ENCODE results near the gene RAB3IL1. TPM values are rescaled to one million over a fixed set of nuclear protein-coding genes. Genes with fewer than 3 reads are reported as not detected.
A peak's percentile ranks its signal among the peaks of the same experiment; 100 is the strongest.

The RAB3IL1 gene
- total RNA-seq, 1 experiment from 2014 or later = 2.3 TPM

DNA sequence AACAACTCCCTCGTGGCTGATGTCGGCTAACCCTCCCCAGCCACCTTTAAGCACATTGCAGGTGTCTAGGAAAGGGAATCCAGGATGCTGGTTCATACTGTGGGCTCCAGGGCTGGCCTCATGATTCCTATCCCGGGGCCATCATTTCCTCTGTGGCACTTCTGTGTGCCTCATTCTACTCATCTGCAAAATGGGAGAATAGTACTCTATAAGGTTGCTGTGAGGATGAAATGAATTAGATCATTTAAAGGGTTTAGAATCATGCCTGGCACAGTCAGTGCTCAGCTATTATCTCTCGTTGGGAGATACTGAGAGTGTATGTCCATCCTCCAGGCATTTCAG, 21.7 kb downstream of the RAB3IL1 start:
- ChIA-PET POLR2A (no interaction called here), CTCF (interaction anchor here (1.0 to 10.2 kb wide), 7 partner anchors 53 to 213 kb away, joined by 3 to 217 read pairs (median 148); partner anchors contain the start of genes BEST1, FEN1 and TMEM258)
- Mint-ChIP-seq H3K36me3 (ENCODE audit: insufficient read depth, unreplicated experiment) (peaks cover 5% of the 10 kb centered on the region), H3K27ac (ENCODE audit: low read depth, unreplicated experiment) (no peak overlapping the region), H3K4me1 (ENCODE audit: insufficient read depth, unreplicated experiment) (peaks cover 8% of the 10 kb centered on the region), H3K27me3 (ENCODE audit: insufficient read depth, unreplicated experiment) (no peaks in the 10 kb centered on the region), H3K9me3 (ENCODE audit: unreplicated experiment) (no peaks in the 10 kb centered on the region), H3K4me3 (ENCODE audit: unreplicated experiment) (no peak overlapping the region)
- TF ChIP-seq, protein P1, sequence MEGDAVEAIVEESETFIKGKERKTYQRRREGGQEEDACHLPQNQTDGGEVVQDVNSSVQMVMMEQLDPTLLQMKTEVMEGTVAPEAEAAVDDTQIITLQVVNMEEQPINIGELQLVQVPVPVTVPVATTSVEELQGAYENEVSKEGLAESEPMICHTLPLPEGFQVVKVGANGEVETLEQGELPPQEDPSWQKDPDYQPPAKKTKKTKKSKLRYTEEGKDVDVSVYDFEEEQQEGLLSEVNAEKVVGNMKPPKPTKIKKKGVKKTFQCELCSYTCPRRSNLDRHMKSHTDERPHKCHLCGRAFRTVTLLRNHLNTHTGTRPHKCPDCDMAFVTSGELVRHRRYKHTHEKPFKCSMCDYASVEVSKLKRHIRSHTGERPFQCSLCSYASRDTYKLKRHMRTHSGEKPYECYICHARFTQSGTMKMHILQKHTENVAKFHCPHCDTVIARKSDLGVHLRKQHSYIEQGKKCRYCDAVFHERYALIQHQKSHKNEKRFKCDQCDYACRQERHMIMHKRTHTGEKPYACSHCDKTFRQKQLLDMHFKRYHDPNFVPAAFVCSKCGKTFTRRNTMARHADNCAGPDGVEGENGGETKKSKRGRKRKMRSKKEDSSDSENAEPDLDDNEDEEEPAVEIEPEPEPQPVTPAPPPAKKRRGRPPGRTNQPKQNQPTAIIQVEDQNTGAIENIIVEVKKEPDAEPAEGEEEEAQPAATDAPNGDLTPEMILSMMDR (IDR thresholded peaks at IDR 0.05; ENCODE audit: unreplicated experiment) = no peak
- BruUV-seq (replicated peaks) = no TSS peak
- intact Hi-C loops (cut with micrococcal nuclease) = loop anchor here (2.0 to 5.0 kb wide), 2 partner anchors 67 to 213 kb away; no protein-coding TSS in a partner anchor
- no peak for DNase-seq (ENCODE audit: unreplicated experiment)

DNA sequence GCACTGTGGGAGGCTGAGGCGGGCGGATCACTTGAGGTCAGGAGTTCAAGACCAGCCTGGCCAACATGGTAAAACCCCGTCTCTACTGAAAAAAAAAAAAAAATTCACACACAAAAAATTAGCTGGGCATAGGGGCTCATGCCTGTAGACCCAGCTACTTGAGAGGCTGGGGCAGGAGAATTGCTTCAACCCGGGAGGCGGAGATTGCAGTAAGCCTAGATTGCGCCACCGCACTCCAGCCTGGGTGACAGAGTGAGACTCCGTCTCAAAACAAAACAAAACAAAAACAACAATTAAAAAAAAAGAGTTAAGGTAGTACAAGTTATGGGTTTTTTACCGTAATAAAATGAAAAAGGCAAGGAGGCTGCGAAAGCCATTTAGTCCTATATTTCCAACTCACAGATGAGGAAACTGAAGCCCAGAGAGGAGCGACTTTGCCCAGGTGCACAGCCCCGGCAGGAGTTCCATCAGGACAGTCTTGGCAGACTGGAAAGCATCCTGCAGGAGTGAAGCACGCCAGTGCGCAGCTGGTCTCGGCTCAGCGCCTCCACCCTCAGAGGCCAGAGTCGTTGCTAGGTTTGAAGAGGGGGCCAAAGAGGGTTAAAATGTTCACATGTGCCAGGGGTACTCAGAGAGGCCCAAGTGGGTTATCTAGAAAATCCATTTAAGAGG, 22.2 kb downstream of the RAB3IL1 start:
- Mint-ChIP-seq H3K27ac (ENCODE audit: low read depth, unreplicated experiment) (peak overlapping the region; percentile 23), H3K27me3 (ENCODE audit: insufficient read depth, unreplicated experiment) (no peaks in the 10 kb centered on the region), H3K4me1 (ENCODE audit: insufficient read depth, unreplicated experiment) (peaks cover 8% of the 10 kb centered on the region), H3K9me3 (ENCODE audit: unreplicated experiment) (no peaks in the 10 kb centered on the region), H3K36me3 (ENCODE audit: insufficient read depth, unreplicated experiment) (peaks cover 6% of the 10 kb centered on the region), H3K4me3 (ENCODE audit: unreplicated experiment) (no peak overlapping the region)
- POLR2A ChIA-PET = interaction anchor here (0.7 kb wide), 1 partner anchor 64 kb away, joined by 3 read pairs; no protein-coding TSS in a partner anchor
- no TSS peak for BruUV-seq (replicated peaks)
- TF ChIP-seq, protein P1 (IDR thresholded peaks at IDR 0.05; ENCODE audit: unreplicated experiment) = no peak
- intact Hi-C loops (cut with micrococcal nuclease) = loop anchor here (5.0 kb wide), 1 partner anchor 67 kb away; no protein-coding TSS in a partner anchor
- DNase-seq (ENCODE audit: unreplicated experiment) = no peak
- CTCF ChIA-PET = interaction anchor here (0.7 to 10.2 kb wide), 6 partner anchors 10 to 188 kb away, joined by 3 to 217 read pairs (median 148); partner anchors contain the start of genes BEST1, FEN1 and TMEM258

DNA sequence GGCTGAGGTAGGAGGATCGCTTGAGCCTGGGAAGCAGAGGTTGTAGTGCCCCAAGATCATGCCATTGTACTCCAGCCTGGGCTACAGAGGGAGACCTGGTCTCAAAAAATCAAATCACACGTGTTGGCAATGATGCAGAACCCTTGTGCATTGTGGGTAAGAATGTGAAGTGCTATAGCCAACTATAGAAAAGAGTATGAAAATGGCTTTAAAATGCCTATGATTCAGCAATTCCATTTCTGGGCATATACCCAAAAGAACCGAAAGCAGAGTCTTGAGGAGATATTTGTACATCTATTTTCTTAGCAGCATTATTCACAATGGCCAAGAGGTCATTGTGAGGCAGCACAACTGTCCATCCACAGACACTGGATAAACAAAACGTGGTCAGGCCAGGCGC, 23.4 kb downstream of the RAB3IL1 start:
- peak overlapping the region; percentile 23 for H3K27ac Mint-ChIP-seq (ENCODE audit: low read depth, unreplicated experiment)
- intact Hi-C loops (cut with micrococcal nuclease) = no loop called here
- H3K27me3 Mint-ChIP-seq (ENCODE audit: insufficient read depth, unreplicated experiment) = no peaks in the 10 kb centered on the region
- BruUV-seq (replicated peaks) = no TSS peak
- no peak overlapping the region for H3K4me3 Mint-ChIP-seq (ENCODE audit: unreplicated experiment)
- TF ChIP-seq, protein P1 (IDR thresholded peaks at IDR 0.05; ENCODE audit: unreplicated experiment) = no peak
- peak; percentile 76 for DNase-seq (ENCODE audit: unreplicated experiment)
- H3K4me1 Mint-ChIP-seq (ENCODE audit: insufficient read depth, unreplicated experiment) = peaks cover 8% of the 10 kb centered on the region
- ChIA-PET POLR2A (interaction anchor here (0.6 kb wide), 1 partner anchor 112 kb away, joined by 3 read pairs; no protein-coding TSS in a partner anchor), CTCF (interaction anchor here (0.7 to 1.2 kb wide), 4 partner anchors 103 to 214 kb away, joined by 3 to 5 read pairs (median 4); no protein-coding TSS in a partner anchor)
- H3K9me3 Mint-ChIP-seq (ENCODE audit: unreplicated experiment) = no peaks in the 10 kb centered on the region
- peaks cover 6% of the 10 kb centered on the region for H3K36me3 Mint-ChIP-seq (ENCODE audit: insufficient read depth, unreplicated experiment)

DNA sequence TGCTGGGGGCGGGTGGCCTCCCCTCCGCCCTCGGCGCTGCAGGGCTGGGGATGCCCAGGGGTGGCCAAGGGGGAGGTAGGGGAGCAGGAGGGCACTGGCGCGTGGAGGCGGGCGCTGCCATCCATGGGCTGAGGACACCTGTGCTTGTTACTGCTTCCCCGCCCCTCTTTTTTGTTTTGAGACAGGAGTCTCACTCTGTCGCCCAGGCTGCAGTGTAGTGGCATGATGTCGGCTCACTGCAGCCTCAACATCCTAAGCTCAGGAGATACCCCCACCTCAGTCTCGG, 25.3 kb downstream of the RAB3IL1 start:
- BruUV-seq (replicated peaks) = no TSS peak
- DNase-seq (ENCODE audit: unreplicated experiment) = no peak
- intact Hi-C loops (cut with micrococcal nuclease) = no loop called here
- no peak overlapping the region for H3K27ac Mint-ChIP-seq (ENCODE audit: low read depth, unreplicated experiment)
- ChIA-PET POLR2A (interaction anchor here (1.4 kb wide), 1 partner anchor 76 kb away, joined by 4 read pairs; no protein-coding TSS in a partner anchor), CTCF (interaction anchor here (0.7 to 2.9 kb wide), 4 partner anchors 55 to 223 kb away, joined by 3 to 10 read pairs (median 4); no protein-coding TSS in a partner anchor)
- H3K36me3 Mint-ChIP-seq (ENCODE audit: insufficient read depth, unreplicated experiment) = peaks cover 14% of the 10 kb centered on the region
- H3K27me3 Mint-ChIP-seq (ENCODE audit: insufficient read depth, unreplicated experiment) = no peaks in the 10 kb centered on the region
- H3K9me3 Mint-ChIP-seq (ENCODE audit: unreplicated experiment) = no peaks in the 10 kb centered on the region
- TF ChIP-seq, protein P1 (IDR thresholded peaks at IDR 0.05; ENCODE audit: unreplicated experiment) = no peak
- peaks cover 23% of the 10 kb centered on the region for H3K4me1 Mint-ChIP-seq (ENCODE audit: insufficient read depth, unreplicated experiment)
- peak overlapping the region; percentile 83 for H3K4me3 Mint-ChIP-seq (ENCODE audit: unreplicated experiment)

All from MCF 10A (cell line).